Heart right ventricle (tissue), 16 donors: ENCODE measurements around the gene AP1M1. TPM values are rescaled to one million over a fixed set of nuclear protein-coding genes. Genes with fewer than 3 reads are reported as not detected.
A peak's percentile ranks its signal among the peaks of the same experiment; 100 is the strongest.

Experiments used
- ATAC-seq, 8 donors: fragments of 200-7000 bp; cut with Tn5 transposase; one replicate each; pipeline ENCODE4 v1.9.1; 2020; ENCODE audit warnings: mild to moderate bottlenecking in 8 of 8, moderate library complexity in 8 of 8, moderate number of reproducible peaks in 1 of 8
- DNase-seq, 2 donors: peaks; one replicate each; pipeline ENCODE4 v3.0.0-alpha.2; 2020
- H3K27ac ChIP-seq, 10 donors: fragments of 200-600 bp; sonication (generic) in 2 of 10; one replicate each; pipeline versions ENCODE4 v1.5.0 to v1.8.0; 2020 to 2022; ENCODE audit warnings: mild to moderate bottlenecking in 3 of 10
- H3K27me3 ChIP-seq, 7 donors: fragments of 200-600 bp; one replicate each; pipeline ENCODE4 v1.8.0; 2021 to 2022; ENCODE audit warnings: mild to moderate bottlenecking in 2 of 7
- H3K36me3 ChIP-seq, 9 donors: fragments of 200-600 bp; sonication (generic) in 1 of 9; one replicate each; pipeline versions ENCODE4 v1.5.0 to v1.8.0; 2020 to 2022; ENCODE audit warnings: mild to moderate bottlenecking in 2 of 9
- H3K4me1 ChIP-seq, 9 donors: fragments of 200-600 bp; sonication (generic) in 1 of 9; one replicate each; pipeline versions ENCODE4 v1.5.0 to v1.8.0; 2020 to 2022; ENCODE audit warnings: mild to moderate bottlenecking in 4 of 9
- H3K4me3 ChIP-seq, 10 donors: fragments of 200-600 bp; sonication (generic) in 2 of 10; one replicate each; pipeline versions ENCODE4 v1.5.0 to v1.8.0; 2020 to 2022; ENCODE audit warnings: mild to moderate bottlenecking in 7 of 10, moderate library complexity in 2 of 10
- H3K9me3 ChIP-seq, 11 donors: fragments of 200-600 bp in 10 of 11; sonication (generic) in 2 of 11; one replicate each; pipeline versions ENCODE4 v1.5.0 to v1.8.0; 2013 to 2022; ENCODE audit warnings: mild to moderate bottlenecking in 2 of 11, control low read depth in 1 of 11, moderate library complexity in 1 of 11
- CTCF ChIP-seq, 9 donors: fragments of 200-600 bp; sonication (generic) in 2 of 9; IDR thresholded peaks; one replicate each; pipeline versions ENCODE4 v1.5.0 to v1.8.0; 2021 to 2022; ENCODE audit warnings: antibody characterized with exemption in 9 of 9, mild to moderate bottlenecking in 5 of 9, moderate library complexity in 1 of 9
- WGBS, 2 donors: extraction: QIAGEN DNeasy Blood & Tissue Kit; methylation state at CpG; one replicate each; pipeline ENCODE4 v1.1.7; 2013; ENCODE audit warnings: inconsistent platforms in 1 of 2; 5-methylcytosine and 5-hydroxymethylcytosine counted together
- intact Hi-C, 10 donors: fragments of 100-400 bp; cut with DNase I; formaldehyde crosslinking; loops; one replicate each; pipeline versions ENCODE4 v1.11.1 to v1.14.2; 2022
- polyA plus RNA-seq, 2 donors: library from polyadenylated mRNA; stranded (reverse); fragments of 200-250 nt; gene quantifications; one replicate each; pipeline ENCODE4 v1.2.3, GENCODE V29; 2013
- total RNA-seq, 10 donors: library from RNA; stranded (reverse); fragmentation: NEBNext Ultra II Directional in 3 of 10; extraction: Animal tissue kit (Norgen Biotek cat#: 25700) in 3 of 10; gene quantifications; one replicate each; pipeline versions ENCODE4 v1.2.1 to v1.2.4, GENCODE V29; 2021 to 2023
- donor health status: Arrhythmogenic right ventricular cardiomyopathy.
- donor health status: ischemic (EF 13 %, LVEDD 7.1; RV severe dilation, severe dysfunction).
- donor health status: healthy with polysubstance abuse.
- donor health status: DM: no; HTN: yes; CAD: no.
- donor health status: DM: no; HTN: no; CAD: no.
- donor health status: ischemic (EF 25% LVEDD 6.9; RV normal size, moderate dysfunction).
- donor health status: ischemic (EF 25% LVEDD 5.7; RV mildly dilated, moderate dysfunction).
- donor health status: healthy.
- donor health status: DM: yes; HTN: yes; CAD: no.
- donor health status: Ischemic cardiomyopathy.
- donor health status: ischemic (EF 35%, LVEDD 5.7; RV mildly dilated, moderate dysfunction).
- donor health status: nonischemic (EF 11% LVEDD 7.7; RV severe dilation, severe dysfunction).
- donor health status: DM: yes; HTN: yes; CAD: no.
- donor health status: PGD.
- donor health status: ischemic (EF 29% LVEDD 5.4; RV normal size, mild dysfunction).
- donor health status: nonischemic (EF 23%, LVEDD 6.1; RV moderate dilation, normal function).

The AP1M1 gene
- total and polyA plus RNA-seq, 12 donors = 25.5 to 79.0 (median 47.0) TPM

- DNase-seq (peak; percentile 62 to 88), ATAC-seq (peak; percentile 82 to 91 (median 88))
- Histone ChIP-seq H3K36me3 (no peaks in the 10 kb centered on the region), H3K4me1 (peaks cover 6 to 57% (median 36%) of the 10 kb centered on the region in 9 donors), H3K9me3 (peaks cover 0 to 5% (median 0%) of the 10 kb centered on the region in 11 donors), H3K27me3 (no peaks in the 10 kb centered on the region), H3K4me3 (peak overlapping the region in 8 of 10 donors; percentile 2 to 41 (median 25)), H3K27ac (peak overlapping the region; percentile 73 to 99 (median 90))
- TF ChIP-seq CTCF (IDR thresholded peaks at IDR 0.05) = no peak
- WGBS, 2 donors = 11% methylated on average over 27 of the region's 27 CpGs
- intact Hi-C loops = loop anchor here in 3 of 10 donors (1.0 to 5.0 kb wide), 3 partner anchors 23 to 36 kb away; no protein-coding TSS in a partner anchor
Measured at GRCh38 chr19:16293118-16294091, 95.7 kb downstream of the AP1M1 start.

- no peaks in the 10 kb centered on the region for H3K27me3 ChIP-seq
- intact Hi-C loops = no loop called here
- WGBS, 2 donors = 84% methylated on average over 12 of the region's 12 CpGs
- ATAC-seq = no peak
- no peaks in the 10 kb centered on the region for H3K9me3 ChIP-seq
- H3K4me1 ChIP-seq = peaks cover 6 to 46% (median 35%) of the 10 kb centered on the region in 9 donors
- H3K4me3 ChIP-seq = no peak overlapping the region
- no peak for DNase-seq
- H3K36me3 ChIP-seq = no peaks in the 10 kb centered on the region
- no peak for TF ChIP-seq CTCF (IDR thresholded peaks at IDR 0.05)
- no peak overlapping the region for H3K27ac ChIP-seq
Measured at GRCh38 chr19:16295057-16295456, 97.3 kb downstream of the AP1M1 start.

Other genes starting within 250 kb of the AP1M1 start
- gene OR10H4, start 248.9 kb upstream of the AP1M1 start, total RNA-seq = not detected
- gene OR10H4, start 248.9 kb upstream of the AP1M1 start, polyA plus RNA-seq = not detected
- gene TPM4, start 121.4 kb upstream of the AP1M1 start, total RNA-seq = 100 to 1,000 TPM in 2 of 10 donors, 10 to 100 TPM in 8; 52.0 to 231 (median 72.5) TPM
- gene TPM4, start 121.4 kb upstream of the AP1M1 start, polyA plus RNA-seq = 100 to 1,000 TPM; 121 to 195 TPM
- 10 to 100 TPM; 16.4 to 47.4 (median 21.0) TPM for gene RAB8A, start 86.0 kb upstream of the AP1M1 start, total RNA-seq
- gene RAB8A, start 86.0 kb upstream of the AP1M1 start, polyA plus RNA-seq = 10 to 100 TPM; 12.1 to 20.6 TPM
- 1 to 10 TPM in 3 of 10 donors, under 1 TPM in 5, not detected in 2; 0.16 to 2.0 (median 0.56) TPM for gene HSH2D, start 54.2 kb upstream of the AP1M1 start, total RNA-seq
- under 1 TPM; 0.19 to 0.51 TPM for gene HSH2D, start 54.2 kb upstream of the AP1M1 start, polyA plus RNA-seq
- gene CIB3, start 24.4 kb upstream of the AP1M1 start, total RNA-seq = not detected
- not detected for gene CIB3, start 24.4 kb upstream of the AP1M1 start, polyA plus RNA-seq
- 10 to 100 TPM; 27.0 to 44.5 (median 32.5) TPM for gene FAM32A, start 12.5 kb upstream of the AP1M1 start, total RNA-seq
- gene FAM32A, start 12.5 kb upstream of the AP1M1 start, polyA plus RNA-seq = 10 to 100 TPM; 36.0 to 75.0 TPM
- gene KLF2, start 126.9 kb downstream of the AP1M1 start, total RNA-seq = 10 to 100 TPM; 25.5 to 76.2 (median 50.4) TPM
- gene KLF2, start 126.9 kb downstream of the AP1M1 start, polyA plus RNA-seq = 10 to 100 TPM; 22.4 to 73.5 TPM